Nephron progenitor cell (in vitro differentiated cells): Measurements from ENCODE around the gene DNAJB4.

ENCODE experiments used
- DNase-seq: peaks from one replicate; pipeline ENCODE4 v3.0.0; 2021
- H3K27ac Mint-ChIP-seq: 2 replicates; pipeline ENCODE4 v1.8.0; 2021; ENCODE audit warnings: mild to moderate bottlenecking, moderate library complexity, mixed read lengths
- H3K27me3 Mint-ChIP-seq: 2 replicates; pipeline ENCODE4 v1.8.0; 2021; ENCODE audit warnings: mild to moderate bottlenecking, low read depth, mixed read lengths; ENCODE audit not compliant: poor library complexity
- H3K36me3 Mint-ChIP-seq: 2 replicates; pipeline ENCODE4 v1.8.0; 2021; ENCODE audit warnings: low read depth, mixed read lengths
- H3K4me1 Mint-ChIP-seq: 2 replicates; pipeline ENCODE4 v1.8.0; 2021; ENCODE audit warnings: mixed read lengths
- H3K4me3 Mint-ChIP-seq: 2 replicates; pipeline ENCODE4 v1.8.0; 2021; ENCODE audit warnings: mild to moderate bottlenecking, moderate library complexity, mixed read lengths
- H3K9me3 Mint-ChIP-seq: 2 replicates; pipeline ENCODE4 v1.8.0; 2021; ENCODE audit warnings: mild to moderate bottlenecking, moderate library complexity, mixed read lengths
- CTCF ChIP-seq: fragments of 200-600 bp; sonication (generic); IDR thresholded peaks from 2 replicates; pipeline ENCODE4 v1.5.0; 2021; ENCODE audit warnings: antibody characterized with exemption

The DNAJB4 gene

GRCh38 chr1:78004719-78005447, at the start of gene DNAJB4:
Gene DNAJB4 (plus strand): TSS chr1:78004939. CDS start chr1:78005111, 172 bp downstream.
- DNase-seq: peak; percentile 37
- Mint-ChIP-seq H3K27me3 (no peaks in the 10 kb centered on the region), H3K4me1 (peaks cover 37% of the 10 kb centered on the region), H3K27ac (peak within 1 kb of the TSS; percentile 100), H3K4me3 (peak within 1 kb of the TSS; percentile 93), H3K9me3 (no peaks in the 10 kb centered on the region), H3K36me3 (no peaks in the 10 kb centered on the region)
- no peak for TF ChIP-seq CTCF

- Mint-ChIP-seq H3K9me3 (no peaks in the 10 kb centered on the region), H3K36me3 (peaks cover 70% of the 10 kb centered on the region), H3K4me3 (no peak overlapping the region), H3K27ac (no peak overlapping the region), H3K4me1 (no peaks in the 10 kb centered on the region), H3K27me3 (no peaks in the 10 kb centered on the region)
- no peak for TF ChIP-seq CTCF
- DNase-seq: no peak
Observed at GRCh38 chr1:77955709-77956108, 49.0 kb upstream of the DNAJB4 start.

GRCh38 chr1:77956464-77956863, 48.3 kb upstream of the DNAJB4 start:
- Mint-ChIP-seq H3K27me3 (no peaks in the 10 kb centered on the region), H3K4me1 (no peaks in the 10 kb centered on the region), H3K9me3 (no peaks in the 10 kb centered on the region), H3K27ac (no peak overlapping the region), H3K36me3 (peaks cover 73% of the 10 kb centered on the region), H3K4me3 (no peak overlapping the region)
- TF ChIP-seq CTCF: no peak
- no peak for DNase-seq

- no peaks in the 10 kb centered on the region for H3K9me3 Mint-ChIP-seq
Observed at GRCh38 chr1:77958391-77958790, 46.3 kb upstream of the DNAJB4 start.

GRCh38 chr1:77958850-77959249, 45.9 kb upstream of the DNAJB4 start:
- peaks cover 74% of the 10 kb centered on the region for H3K36me3 Mint-ChIP-seq

More at GRCh38 chr1:77958391-77958790, 46.3 kb upstream of the DNAJB4 start:
- Mint-ChIP-seq H3K36me3 (peaks cover 74% of the 10 kb centered on the region), H3K27me3 (no peaks in the 10 kb centered on the region), H3K27ac (no peak overlapping the region), H3K4me3 (no peak overlapping the region), H3K4me1 (no peaks in the 10 kb centered on the region)
- no peak for TF ChIP-seq CTCF
- DNase-seq: no peak

More at GRCh38 chr1:77958850-77959249, 45.9 kb upstream of the DNAJB4 start:
- no peaks in the 10 kb centered on the region for H3K9me3 Mint-ChIP-seq
- no peak for DNase-seq
- H3K4me3 Mint-ChIP-seq: no peak overlapping the region
- H3K27ac Mint-ChIP-seq: no peak overlapping the region
- H3K4me1 Mint-ChIP-seq: no peaks in the 10 kb centered on the region
- H3K27me3 Mint-ChIP-seq: no peaks in the 10 kb centered on the region
- no peak for TF ChIP-seq CTCF
